Esophagus squamous epithelium (tissue), 4 donors: ENCODE results near the gene PRSS35.

ENCODE experiments used
- CTCF ChIP-seq, 6 experiments: fragments of 450-650 bp in 4 of 6; fragments of 200-600 bp in 2 of 6; sonication (generic) in 2 of 6; IDR thresholded peaks; one replicate each; pipeline ENCODE4 v1.5.1; 2016 to 2019; ENCODE audit warnings: antibody characterized with exemption in 6 of 6, mild to moderate bottlenecking in 4 of 6, moderate library complexity in 4 of 6
- POLR2A ChIP-seq, 4 donors: fragments of 450-650 bp; IDR thresholded peaks; one replicate each; pipeline ENCODE4 v1.6.1; 2017; ENCODE audit warnings: antibody characterized with exemption in 4 of 4, mild to moderate bottlenecking in 4 of 4, moderate library complexity in 3 of 4

- no peak for TF ChIP-seq POLR2A (IDR thresholded peaks at IDR 0.05)
- TF ChIP-seq CTCF (IDR thresholded peaks at IDR 0.05): peak in 5 of 6 experiments; percentile 12 to 66 (median 39)
Observed at GRCh38 chr6:83536034-83536646, 23.8 kb downstream of the PRSS35 start.
